Right lobe of liver (tissue), 4 donors: ENCODE results near the gene TTC8.

Experiments
- CTCF ChIP-seq, 4 donors: fragments of 200-600 bp in 3 of 4; fragments of 450-650 bp in 1 of 4; IDR thresholded peaks; one replicate each; pipeline versions ENCODE4 v1.5.1 to v1.8.0; 2016 to 2022; ENCODE audit warnings: antibody characterized with exemption in 4 of 4, mild to moderate bottlenecking in 2 of 4
- POLR2A ChIP-seq: fragments of 450-650 bp; IDR thresholded peaks from one replicate; pipeline ENCODE4 v1.6.1; 2017; ENCODE audit warnings: antibody characterized with exemption, mild to moderate bottlenecking
- donor health status: DM: no; HTN: no; CAD: no.
- donor health status: DM: no; HTN: no; CAD: no.
- donor health status: DM: no; HTN: yes; CAD: no.

DNA sequence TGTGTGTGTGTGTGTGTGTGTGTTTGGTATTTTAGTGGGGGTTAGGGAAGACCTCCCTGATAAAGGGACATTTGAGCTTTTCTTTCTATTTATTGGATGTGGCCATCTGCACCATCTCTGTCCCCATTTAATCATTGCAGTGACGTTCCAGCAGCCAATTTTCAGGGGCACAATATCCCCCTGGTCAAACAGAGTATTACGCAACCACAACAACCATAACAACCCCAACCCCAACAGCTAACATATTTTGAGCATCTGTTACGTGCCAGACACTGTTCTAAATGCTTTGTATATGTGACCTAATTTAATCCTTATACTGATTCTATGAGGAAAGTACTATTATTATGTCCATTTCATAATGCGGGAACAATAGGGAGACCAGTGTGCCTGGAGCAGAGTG, 87.4 kb downstream of the TTC8 start:
- TF ChIP-seq CTCF (IDR thresholded peaks at IDR 0.05), result no peak
- no peak for TF ChIP-seq POLR2A
